CD4-positive, alpha-beta T cell (primary cell): ENCODE results near the gene TMEM72. TPM values are rescaled to one million over a fixed set of nuclear protein-coding genes. Genes with fewer than 3 reads are reported as not detected.

Source experiments
- ATAC-seq: fragments of 200-7000 bp; cut with Tn5 transposase; one replicate; pipeline ENCODE4 v1.10.0; 2022; ENCODE audit warnings: mild to moderate bottlenecking; ENCODE audit not compliant: poor library complexity
- CTCF ChIA-PET: fragments of 350-600 bp; sonication (Branson Sonifier 250); formaldehyde crosslinking; loops from one replicate; lab custom pipeline; 2021; ENCODE audit warnings: antibody characterized with exemption, inconsistent platforms; lab: Charles Lee
- POLR2A ChIA-PET: fragments of 350-600 bp; sonication (Branson Sonifier 250); formaldehyde crosslinking; loops from one replicate; lab custom pipeline; 2021; ENCODE audit warnings: antibody characterized with exemption, inconsistent platforms; lab: Charles Lee
- DNase-seq, 14 experiments: peaks; one replicate each; pipeline ENCODE4 v3.0.0-alpha.2; 2013 to 2020; ENCODE audit warnings: mixed read lengths in 2 of 14
- H3K27ac ChIP-seq, 2 donors: one replicate each; pipeline versions ENCODE4 v1.5.1 to v1.7.0; 2013; ENCODE audit warnings: low read length in 2 of 2, low read depth in 1 of 2, mild to moderate bottlenecking in 1 of 2
- H3K27me3 ChIP-seq, 2 experiments: 1 replicate in 1 of 2; 2 replicates in 1 of 2; pipeline versions ENCODE4 v1.6.1 to v1.7.0; 2013; ENCODE audit warnings: low read length in 2 of 2, control low read depth in 1 of 2, mild to moderate bottlenecking in 1 of 2, moderate library complexity in 1 of 2; ENCODE audit not compliant: insufficient read depth in 2 of 2, control insufficient read depth in 1 of 2
- H3K36me3 ChIP-seq: one replicate; pipeline ENCODE4 v1.6.1; 2013; ENCODE audit warnings: low read length, control low read depth; ENCODE audit not compliant: insufficient read depth
- H3K4me1 ChIP-seq: one replicate; pipeline ENCODE4 v1.6.1; 2013; ENCODE audit warnings: low read length, control low read depth; ENCODE audit not compliant: insufficient read depth
- H3K4me3 ChIP-seq: one replicate; pipeline ENCODE4 v1.5.1; 2013; ENCODE audit warnings: mild to moderate bottlenecking, low read length, moderate library complexity
- H3K9me3 ChIP-seq, 2 experiments: 1 replicate in 1 of 2; 2 replicates in 1 of 2; pipeline versions ENCODE4 v1.6.1 to v1.7.0; 2013; ENCODE audit warnings: low read length in 2 of 2, mild to moderate bottlenecking in 2 of 2, control low read depth in 1 of 2, moderate library complexity in 1 of 2; ENCODE audit not compliant: control insufficient read depth in 1 of 2, insufficient read depth in 1 of 2
- H3K27ac Mint-ChIP-seq: one replicate; pipeline ENCODE4 v1.8.0; 2020; ENCODE audit warnings: mixed read lengths
- H3K27me3 Mint-ChIP-seq: one replicate; pipeline ENCODE4 v1.8.0; 2021; ENCODE audit warnings: mixed read lengths
- H3K36me3 Mint-ChIP-seq: one replicate; pipeline ENCODE4 v1.8.0; 2021; ENCODE audit warnings: low read depth, mixed read lengths
- H3K4me1 Mint-ChIP-seq: one replicate; pipeline ENCODE4 v1.8.0; 2021; ENCODE audit warnings: low read depth, mixed read lengths
- H3K4me3 Mint-ChIP-seq: one replicate; pipeline ENCODE4 v1.8.0; 2020; ENCODE audit warnings: mild to moderate bottlenecking, mixed read lengths
- H3K9me3 Mint-ChIP-seq: one replicate; pipeline ENCODE4 v1.8.0; 2020; ENCODE audit warnings: mixed read lengths
- intact Hi-C, 2 experiments: fragments of 100-400 bp; cut with DNase I in 1 of 2; cut with micrococcal nuclease in 1 of 2; formaldehyde crosslinking; loops; one replicate each; pipeline versions ENCODE4 v1.15.1 to v1.9.0; 2023 to 2025; cut with DNase I, micrococcal nuclease
- total RNA-seq, 174 experiments: library from RNA in 2 of 174; stranded (reverse) in 2 of 174; gene quantifications; one replicate each; pipeline ENCODE4 v1.2.3 and lab custom pipeline; 2021 to 2026
- TF ChIP-seq, protein P1 (sequence below): fragments of 200-600 bp; IDR thresholded peaks from one replicate; pipeline ENCODE4 v1.8.0; 2022; ENCODE audit warnings: antibody characterized with exemption, mild to moderate bottlenecking

Gene TMEM72
- total RNA-seq, 2 experiments from 2014 or later: not detected

- Mint-ChIP-seq H3K9me3 (no peaks in the 10 kb centered on the region), H3K27ac (no peak overlapping the region), H3K27me3 (no peaks in the 10 kb centered on the region), H3K4me1 (no peaks in the 10 kb centered on the region), H3K36me3 (no peaks in the 10 kb centered on the region), H3K4me3 (no peak overlapping the region)
- CTCF ChIA-PET: no interaction called here
- POLR2A ChIA-PET: interaction anchor here (1.0 kb wide), 1 partner anchor 13 kb away, joined by 3 read pairs; no protein-coding TSS in a partner anchor
- Histone ChIP-seq H3K27ac (no peak overlapping the region), H3K4me3 (no peak overlapping the region), H3K36me3 (no peaks in the 10 kb centered on the region), H3K9me3 (no peaks in the 10 kb centered on the region), H3K4me1 (no peaks in the 10 kb centered on the region), H3K27me3 (no peaks in the 10 kb centered on the region)
- intact Hi-C loops: no loop called here
- TF ChIP-seq, protein P1, sequence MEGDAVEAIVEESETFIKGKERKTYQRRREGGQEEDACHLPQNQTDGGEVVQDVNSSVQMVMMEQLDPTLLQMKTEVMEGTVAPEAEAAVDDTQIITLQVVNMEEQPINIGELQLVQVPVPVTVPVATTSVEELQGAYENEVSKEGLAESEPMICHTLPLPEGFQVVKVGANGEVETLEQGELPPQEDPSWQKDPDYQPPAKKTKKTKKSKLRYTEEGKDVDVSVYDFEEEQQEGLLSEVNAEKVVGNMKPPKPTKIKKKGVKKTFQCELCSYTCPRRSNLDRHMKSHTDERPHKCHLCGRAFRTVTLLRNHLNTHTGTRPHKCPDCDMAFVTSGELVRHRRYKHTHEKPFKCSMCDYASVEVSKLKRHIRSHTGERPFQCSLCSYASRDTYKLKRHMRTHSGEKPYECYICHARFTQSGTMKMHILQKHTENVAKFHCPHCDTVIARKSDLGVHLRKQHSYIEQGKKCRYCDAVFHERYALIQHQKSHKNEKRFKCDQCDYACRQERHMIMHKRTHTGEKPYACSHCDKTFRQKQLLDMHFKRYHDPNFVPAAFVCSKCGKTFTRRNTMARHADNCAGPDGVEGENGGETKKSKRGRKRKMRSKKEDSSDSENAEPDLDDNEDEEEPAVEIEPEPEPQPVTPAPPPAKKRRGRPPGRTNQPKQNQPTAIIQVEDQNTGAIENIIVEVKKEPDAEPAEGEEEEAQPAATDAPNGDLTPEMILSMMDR: no peak
- ATAC-seq (no peak), DNase-seq (no peak)
Measured at GRCh38 chr10:44925811-44926750, 14.9 kb downstream of the TMEM72 start.

DNA sequence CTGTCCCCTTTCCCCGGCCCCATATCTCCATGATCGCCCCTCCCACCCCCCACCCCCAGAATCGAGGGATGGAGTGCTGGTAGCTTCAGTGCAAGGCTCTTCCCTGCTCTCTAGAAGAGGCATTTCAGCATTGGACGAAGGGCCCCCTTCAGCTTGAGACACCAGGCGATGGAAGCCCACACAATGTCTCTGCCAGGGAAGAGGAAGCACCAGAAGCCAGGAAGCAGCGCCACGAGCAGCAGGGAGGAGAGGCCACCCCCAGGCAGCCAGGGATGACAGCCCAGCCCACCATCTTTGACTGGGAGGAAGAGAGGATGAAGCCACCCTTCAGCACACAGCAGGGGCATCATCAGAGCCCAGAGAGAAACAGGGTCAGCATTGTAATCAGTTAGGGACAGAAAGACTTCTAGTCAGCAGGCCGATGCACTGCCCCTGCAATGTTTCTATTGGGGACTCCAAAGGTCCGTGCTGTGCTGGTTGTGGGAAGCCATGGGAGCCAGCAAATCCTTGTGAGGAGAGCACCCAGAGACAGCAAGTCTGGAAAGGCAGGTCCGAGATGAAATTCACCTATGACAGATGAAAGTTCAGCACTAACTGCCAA lies 15.7 kb downstream of the TMEM72 start:
- no peaks in the 10 kb centered on the region for H3K9me3 ChIP-seq
- H3K36me3 Mint-ChIP-seq: no peaks in the 10 kb centered on the region
- intact Hi-C loops: no loop called here
- H3K4me3 ChIP-seq: no peak overlapping the region
- no peak overlapping the region for H3K27ac Mint-ChIP-seq
- no peak overlapping the region for H3K27ac ChIP-seq
- H3K4me3 Mint-ChIP-seq: no peak overlapping the region
- no peaks in the 10 kb centered on the region for H3K4me1 Mint-ChIP-seq
- H3K27me3 ChIP-seq: no peaks in the 10 kb centered on the region
- no peaks in the 10 kb centered on the region for H3K9me3 Mint-ChIP-seq
- CTCF ChIA-PET: no interaction called here
- TF ChIP-seq, protein P1: no peak
- no peaks in the 10 kb centered on the region for H3K36me3 ChIP-seq
- ATAC-seq (no peak), DNase-seq (no peak)
- H3K27me3 Mint-ChIP-seq: no peaks in the 10 kb centered on the region
- POLR2A ChIA-PET: no interaction called here
- no peaks in the 10 kb centered on the region for H3K4me1 ChIP-seq

DNA sequence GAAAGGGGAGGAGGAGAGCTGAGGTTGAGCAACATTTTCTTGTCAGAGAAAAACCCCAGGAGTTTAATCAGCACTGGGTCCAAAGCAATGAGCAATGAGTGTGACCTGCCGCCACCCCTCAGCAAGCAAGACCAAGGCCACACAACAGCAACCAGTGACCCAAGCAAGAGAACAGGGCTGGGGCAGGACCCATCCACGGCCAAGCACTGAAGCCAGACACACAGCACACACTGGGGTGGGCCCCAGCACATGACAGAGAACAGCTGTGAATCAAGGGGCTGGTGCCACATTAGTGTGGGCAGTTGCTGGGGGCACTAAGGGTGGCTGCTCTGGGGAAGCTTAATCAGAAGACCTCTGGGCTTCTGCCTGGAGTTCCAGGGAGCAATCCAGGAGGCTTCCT lies 16.2 kb downstream of the TMEM72 start:
- no peak overlapping the region for H3K27ac ChIP-seq
- no peak overlapping the region for H3K4me3 Mint-ChIP-seq
- TF ChIP-seq, protein P1: no peak
- no peak overlapping the region for H3K4me3 ChIP-seq
- no peaks in the 10 kb centered on the region for H3K27me3 ChIP-seq
- DNase-seq (no peak), ATAC-seq (no peak)
- no peaks in the 10 kb centered on the region for H3K9me3 Mint-ChIP-seq
- H3K27ac Mint-ChIP-seq: no peak overlapping the region
- no peaks in the 10 kb centered on the region for H3K4me1 ChIP-seq
- no peaks in the 10 kb centered on the region for H3K9me3 ChIP-seq
- H3K27me3 Mint-ChIP-seq: no peaks in the 10 kb centered on the region
- POLR2A ChIA-PET: no interaction called here
- H3K36me3 ChIP-seq: no peaks in the 10 kb centered on the region
- no peaks in the 10 kb centered on the region for H3K36me3 Mint-ChIP-seq
- intact Hi-C loops: no loop called here
- no peaks in the 10 kb centered on the region for H3K4me1 Mint-ChIP-seq
- CTCF ChIA-PET: no interaction called here
